ENCODE measurements around the gene MAML1.

The MAML1 gene

DNA sequence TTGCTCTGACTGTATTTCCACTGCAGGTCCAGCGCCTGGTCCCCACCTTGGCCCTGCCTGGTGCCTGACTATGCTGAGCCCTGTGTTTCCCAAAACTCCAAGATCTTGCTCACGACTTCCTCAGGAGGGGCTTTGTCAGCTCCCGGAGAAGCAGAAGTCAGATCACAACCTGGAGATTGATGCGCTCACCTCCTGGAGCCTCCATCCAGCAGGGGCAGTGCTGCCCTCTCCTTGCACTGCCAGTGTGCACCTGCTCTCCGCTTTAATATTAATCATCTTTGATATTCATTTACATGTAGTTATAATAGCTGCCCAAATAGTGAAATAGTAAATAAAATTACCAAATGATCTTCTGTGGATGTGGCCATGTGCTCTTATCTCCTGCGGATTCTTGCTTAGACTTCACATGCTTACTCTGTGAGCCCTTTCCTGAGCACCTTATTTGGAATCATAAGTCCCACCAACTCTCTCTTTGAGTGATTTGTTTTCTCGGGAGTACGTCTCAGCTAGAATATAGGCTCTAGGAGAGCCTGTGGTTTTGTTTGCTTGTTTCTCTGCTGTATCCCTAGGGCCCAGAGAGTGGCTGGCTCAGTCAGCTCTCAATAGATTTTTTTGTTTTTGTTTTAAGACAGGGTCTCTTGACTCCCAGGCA is 17.4 kb downstream of the MAML1 start:
- Histone ChIP-seq H3K79me2 (ENCODE audit: insufficient read depth, low read length) (peaks cover 71% of the 10 kb centered on the region; the same call in 1 of the 2 replicates), H4K20me1 (ENCODE audit: insufficient read depth, low read length, poor library complexity, severe bottlenecking) (peaks cover 11% of the 10 kb centered on the region), H3K27me3 (ENCODE audit: insufficient read depth, low read length, poor library complexity, severe bottlenecking) (no peaks in the 10 kb centered on the region), H3K9ac (ENCODE audit: low read depth, low read length, poor library complexity, severe bottlenecking) (no peak overlapping the region), H2AFZ (ENCODE audit: low read length) (no peak overlapping the region), H3K4me1 (ENCODE audit: insufficient read depth, low read length, poor library complexity, severe bottlenecking) (no peaks in the 10 kb centered on the region), H3K4me2 (ENCODE audit: low read depth, low read length, poor library complexity, severe bottlenecking) (no peak overlapping the region), H3K9me3 (ENCODE audit: insufficient read depth, low read depth, low read length) (no peaks in the 10 kb centered on the region), H3K9me2 (replicated peaks; ENCODE audit: low read depth, low read length) (no peaks in the 10 kb centered on the region), H3K4me3 (ENCODE audit: low read length, poor library complexity, severe bottlenecking) (no peak overlapping the region), H3F3A (ENCODE audit: low read depth) (no peaks in the 10 kb centered on the region), H3K36me3 (ENCODE audit: insufficient read depth, low read length) (no peaks in the 10 kb centered on the region)
- TF ChIP-seq EZH2phosphoT487 (IDR thresholded peaks at IDR 0.05; ENCODE audit: borderline replicate concordance): no peak
- TF ChIP-seq, protein P1, sequence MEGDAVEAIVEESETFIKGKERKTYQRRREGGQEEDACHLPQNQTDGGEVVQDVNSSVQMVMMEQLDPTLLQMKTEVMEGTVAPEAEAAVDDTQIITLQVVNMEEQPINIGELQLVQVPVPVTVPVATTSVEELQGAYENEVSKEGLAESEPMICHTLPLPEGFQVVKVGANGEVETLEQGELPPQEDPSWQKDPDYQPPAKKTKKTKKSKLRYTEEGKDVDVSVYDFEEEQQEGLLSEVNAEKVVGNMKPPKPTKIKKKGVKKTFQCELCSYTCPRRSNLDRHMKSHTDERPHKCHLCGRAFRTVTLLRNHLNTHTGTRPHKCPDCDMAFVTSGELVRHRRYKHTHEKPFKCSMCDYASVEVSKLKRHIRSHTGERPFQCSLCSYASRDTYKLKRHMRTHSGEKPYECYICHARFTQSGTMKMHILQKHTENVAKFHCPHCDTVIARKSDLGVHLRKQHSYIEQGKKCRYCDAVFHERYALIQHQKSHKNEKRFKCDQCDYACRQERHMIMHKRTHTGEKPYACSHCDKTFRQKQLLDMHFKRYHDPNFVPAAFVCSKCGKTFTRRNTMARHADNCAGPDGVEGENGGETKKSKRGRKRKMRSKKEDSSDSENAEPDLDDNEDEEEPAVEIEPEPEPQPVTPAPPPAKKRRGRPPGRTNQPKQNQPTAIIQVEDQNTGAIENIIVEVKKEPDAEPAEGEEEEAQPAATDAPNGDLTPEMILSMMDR (conservative IDR thresholded peaks at IDR 0.05; ENCODE audit: low read length): no peak

DNA sequence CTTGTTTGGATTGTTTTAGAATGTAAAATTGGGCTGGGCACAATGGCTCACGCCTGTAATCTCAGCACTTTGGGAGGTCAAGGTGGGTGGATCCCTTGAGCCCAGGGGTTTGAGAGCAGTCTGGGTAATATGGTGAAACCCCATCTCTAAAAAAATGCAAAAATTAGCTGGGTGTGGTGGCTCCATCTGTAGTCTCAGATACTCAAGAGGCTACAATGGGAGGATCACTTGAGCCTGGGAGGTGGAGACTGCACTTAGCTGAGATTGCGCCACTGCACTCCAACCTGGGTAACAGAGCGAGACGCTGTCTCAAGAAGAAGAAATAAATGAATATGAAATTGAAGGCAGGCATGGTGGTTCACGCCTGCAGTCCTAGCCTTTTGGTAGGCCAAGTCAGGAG is 21.3 kb downstream of the MAML1 start:
- Histone ChIP-seq H3K36me3 (ENCODE audit: insufficient read depth, low read length) (no peaks in the 10 kb centered on the region), H2AFZ (ENCODE audit: low read length) (no peak overlapping the region), H3K9ac (ENCODE audit: low read depth, low read length, poor library complexity, severe bottlenecking) (no peak overlapping the region), H3K4me3 (ENCODE audit: low read length, poor library complexity, severe bottlenecking) (no peak overlapping the region), H3F3A (ENCODE audit: low read depth) (no peaks in the 10 kb centered on the region), H4K20me1 (ENCODE audit: insufficient read depth, low read length, poor library complexity, severe bottlenecking) (peaks cover 14% of the 10 kb centered on the region), H3K9me2 (replicated peaks; ENCODE audit: low read depth, low read length) (no peaks in the 10 kb centered on the region), H3K9me3 (ENCODE audit: insufficient read depth, low read depth, low read length) (no peaks in the 10 kb centered on the region), H3K27me3 (ENCODE audit: insufficient read depth, low read length, poor library complexity, severe bottlenecking) (no peaks in the 10 kb centered on the region), H3K79me2 (ENCODE audit: insufficient read depth, low read length) (peaks cover 72% of the 10 kb centered on the region; the same call in 1 of the 2 replicates), H3K4me2 (ENCODE audit: low read depth, low read length, poor library complexity, severe bottlenecking) (no peak overlapping the region), H3K4me1 (ENCODE audit: insufficient read depth, low read length, poor library complexity, severe bottlenecking) (no peaks in the 10 kb centered on the region)
- TF ChIP-seq EZH2phosphoT487 (IDR thresholded peaks at IDR 0.05; ENCODE audit: borderline replicate concordance): no peak
- TF ChIP-seq, protein P1 (conservative IDR thresholded peaks at IDR 0.05; ENCODE audit: low read length): no peak

DNA sequence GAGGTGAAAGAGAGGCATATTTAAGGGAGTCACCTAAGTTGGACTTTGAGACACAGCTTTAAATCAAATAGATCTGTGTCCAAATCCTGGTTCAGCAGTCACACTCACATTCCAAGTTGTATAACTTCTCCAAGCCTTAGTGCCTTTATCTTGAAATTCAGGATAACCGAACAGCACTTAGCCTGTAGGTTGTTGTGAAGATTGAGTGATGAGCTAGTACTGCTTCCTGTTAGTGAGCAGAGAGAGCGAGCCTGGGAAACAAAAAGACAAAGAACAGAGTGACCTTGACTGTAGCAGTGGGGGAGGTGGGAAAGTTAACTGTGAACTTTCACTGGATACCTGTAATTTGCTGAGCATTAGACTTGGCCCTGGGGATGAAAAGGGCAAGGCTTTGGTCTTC is 22.4 kb downstream of the MAML1 start:
- Histone ChIP-seq H3K79me2 (ENCODE audit: insufficient read depth, low read length) (peaks cover 75% of the 10 kb centered on the region; the same call in 1 of the 2 replicates), H3K4me2 (ENCODE audit: low read depth, low read length, poor library complexity, severe bottlenecking) (no peak overlapping the region), H2AFZ (ENCODE audit: low read length) (no peak overlapping the region), H4K20me1 (ENCODE audit: insufficient read depth, low read length, poor library complexity, severe bottlenecking) (peaks cover 21% of the 10 kb centered on the region), H3K4me3 (ENCODE audit: low read length, poor library complexity, severe bottlenecking) (no peak overlapping the region), H3K27me3 (ENCODE audit: insufficient read depth, low read length, poor library complexity, severe bottlenecking) (no peaks in the 10 kb centered on the region), H3K9me2 (replicated peaks; ENCODE audit: low read depth, low read length) (no peaks in the 10 kb centered on the region), H3K4me1 (ENCODE audit: insufficient read depth, low read length, poor library complexity, severe bottlenecking) (no peaks in the 10 kb centered on the region), H3K9me3 (ENCODE audit: insufficient read depth, low read depth, low read length) (no peaks in the 10 kb centered on the region), H3K9ac (ENCODE audit: low read depth, low read length, poor library complexity, severe bottlenecking) (no peak overlapping the region), H3F3A (ENCODE audit: low read depth) (no peaks in the 10 kb centered on the region), H3K36me3 (ENCODE audit: insufficient read depth, low read length) (no peaks in the 10 kb centered on the region)
- TF ChIP-seq, protein P1 (conservative IDR thresholded peaks at IDR 0.05; ENCODE audit: low read length): no peak
- no peak for TF ChIP-seq EZH2phosphoT487 (IDR thresholded peaks at IDR 0.05; ENCODE audit: borderline replicate concordance)

Data from Loucy (cell line).